ENCODE results near the gene CROCC2.

DNA sequence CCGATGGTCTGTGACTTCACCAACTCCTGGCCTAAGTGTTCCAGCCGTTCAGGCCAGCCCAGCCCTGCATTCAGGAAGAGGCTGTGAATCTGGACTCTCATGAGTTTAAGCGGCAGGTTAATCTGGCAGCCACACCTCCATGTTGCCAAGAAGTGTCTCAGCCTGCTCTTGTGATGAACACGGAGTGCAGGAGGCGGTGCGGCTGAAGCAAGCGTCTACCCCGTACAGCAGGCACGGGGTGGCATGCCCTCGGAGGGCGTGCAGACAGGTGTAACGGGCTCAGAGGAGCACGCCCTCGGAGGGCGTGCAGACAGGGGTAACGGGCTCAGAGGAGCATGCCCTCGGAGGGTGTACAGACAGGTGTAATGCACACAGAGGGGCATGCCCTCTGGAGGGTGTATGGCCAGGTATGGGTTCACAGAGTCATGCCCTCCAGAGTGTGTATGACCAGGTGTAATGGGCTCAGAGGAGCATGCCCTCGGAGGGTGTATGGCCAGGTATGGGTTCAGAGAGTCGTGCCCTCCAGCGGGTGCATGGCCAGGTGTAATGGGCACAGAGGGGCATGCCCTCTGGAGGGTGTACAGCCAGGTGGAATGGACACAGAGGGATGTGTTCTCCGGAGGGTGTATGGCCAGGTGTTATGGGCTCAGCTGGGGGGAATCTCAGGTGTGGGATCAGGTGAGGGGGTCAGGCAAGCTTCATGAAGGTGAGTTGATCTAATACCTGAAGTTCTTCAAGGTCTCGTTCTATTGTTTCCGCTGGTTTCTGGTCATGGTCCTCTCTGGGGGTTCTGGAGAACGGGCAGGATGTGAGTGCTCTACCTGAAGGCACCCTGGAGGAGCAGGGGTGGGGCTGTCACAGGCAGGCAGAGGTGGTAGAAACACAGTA lies 22.6 kb downstream of the CROCC2 start:
- TF ChIP-seq, protein P1, sequence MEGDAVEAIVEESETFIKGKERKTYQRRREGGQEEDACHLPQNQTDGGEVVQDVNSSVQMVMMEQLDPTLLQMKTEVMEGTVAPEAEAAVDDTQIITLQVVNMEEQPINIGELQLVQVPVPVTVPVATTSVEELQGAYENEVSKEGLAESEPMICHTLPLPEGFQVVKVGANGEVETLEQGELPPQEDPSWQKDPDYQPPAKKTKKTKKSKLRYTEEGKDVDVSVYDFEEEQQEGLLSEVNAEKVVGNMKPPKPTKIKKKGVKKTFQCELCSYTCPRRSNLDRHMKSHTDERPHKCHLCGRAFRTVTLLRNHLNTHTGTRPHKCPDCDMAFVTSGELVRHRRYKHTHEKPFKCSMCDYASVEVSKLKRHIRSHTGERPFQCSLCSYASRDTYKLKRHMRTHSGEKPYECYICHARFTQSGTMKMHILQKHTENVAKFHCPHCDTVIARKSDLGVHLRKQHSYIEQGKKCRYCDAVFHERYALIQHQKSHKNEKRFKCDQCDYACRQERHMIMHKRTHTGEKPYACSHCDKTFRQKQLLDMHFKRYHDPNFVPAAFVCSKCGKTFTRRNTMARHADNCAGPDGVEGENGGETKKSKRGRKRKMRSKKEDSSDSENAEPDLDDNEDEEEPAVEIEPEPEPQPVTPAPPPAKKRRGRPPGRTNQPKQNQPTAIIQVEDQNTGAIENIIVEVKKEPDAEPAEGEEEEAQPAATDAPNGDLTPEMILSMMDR (IDR thresholded peaks at IDR 0.05), result no peak
- no peak for TF ChIP-seq POLR2A (IDR thresholded peaks at IDR 0.05)

Measured in heart left ventricle (tissue), 13 donors.